Vagina (tissue), 2 donors: Measurements from ENCODE around the gene CSNK1D.

ENCODE experiments used
- CTCF ChIP-seq, 3 experiments: fragments of 450-650 bp in 2 of 3; fragments of 200-600 bp in 1 of 3; sonication (generic) in 1 of 3; IDR thresholded peaks; one replicate each; pipeline ENCODE4 v1.5.1; 2017 to 2019; ENCODE audit warnings: antibody characterized with exemption in 3 of 3, mild to moderate bottlenecking in 2 of 3, moderate library complexity in 2 of 3
- POLR2A ChIP-seq, 2 donors: fragments of 450-650 bp; IDR thresholded peaks; one replicate each; pipeline ENCODE4 v1.6.1; 2017; ENCODE audit warnings: antibody characterized with exemption in 2 of 2, mild to moderate bottlenecking in 2 of 2, moderate library complexity in 2 of 2
- POLR2AphosphoS5 ChIP-seq, 2 donors: sonication (generic); formaldehyde crosslinking; IDR thresholded peaks; one replicate each; pipeline ENCODE4 v1.9.0; 2017; ENCODE audit warnings: antibody characterized with exemption in 2 of 2, mild to moderate bottlenecking in 2 of 2, low read depth in 1 of 2; ENCODE audit not compliant: insufficient read depth in 1 of 2

- TF ChIP-seq CTCF (IDR thresholded peaks at IDR 0.05) (no peak), POLR2AphosphoS5 (IDR thresholded peaks at IDR 0.05; ENCODE audit: insufficient read depth in 1 of 2, low read depth in 1 of 2) (no peak), POLR2A (IDR thresholded peaks at IDR 0.05) (no peak)
Observed at GRCh38 chr17:82203920-82204319, 69.6 kb downstream of the CSNK1D start.
